GM19372 (cell line): Measurements from ENCODE around the gene FGFR3.

Source experiments
- ATAC-seq: cut with Tn5 transposase; IDR thresholded peaks from one replicate; pipeline ENCODE4 v1.9.1; 2021; ENCODE audit warnings: mild to moderate bottlenecking, low read depth, moderate library complexity; ENCODE audit not compliant: unreplicated experiment

FGFR3 gene

DNA sequence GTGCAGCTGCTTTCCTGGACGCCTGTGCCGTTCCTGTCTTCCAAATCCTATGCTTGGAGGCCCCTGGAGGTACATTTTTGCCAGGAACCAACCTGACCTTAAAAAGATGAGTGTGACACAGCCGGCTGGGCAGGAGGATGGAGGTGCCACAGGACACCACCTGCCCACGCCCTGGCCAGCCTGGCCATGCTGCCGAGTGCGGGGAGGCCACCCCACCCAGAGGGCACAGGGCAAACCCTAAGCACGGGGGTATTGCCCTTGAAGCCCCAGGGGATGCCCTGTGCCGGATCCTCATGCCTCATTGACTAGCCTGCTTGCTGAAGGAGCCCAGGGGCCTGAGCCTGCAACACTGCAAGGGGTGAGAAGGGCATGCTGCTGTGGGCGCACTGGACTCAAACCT is 20.1 kb downstream of the FGFR3 start:
- no peak for ATAC-seq

DNA sequence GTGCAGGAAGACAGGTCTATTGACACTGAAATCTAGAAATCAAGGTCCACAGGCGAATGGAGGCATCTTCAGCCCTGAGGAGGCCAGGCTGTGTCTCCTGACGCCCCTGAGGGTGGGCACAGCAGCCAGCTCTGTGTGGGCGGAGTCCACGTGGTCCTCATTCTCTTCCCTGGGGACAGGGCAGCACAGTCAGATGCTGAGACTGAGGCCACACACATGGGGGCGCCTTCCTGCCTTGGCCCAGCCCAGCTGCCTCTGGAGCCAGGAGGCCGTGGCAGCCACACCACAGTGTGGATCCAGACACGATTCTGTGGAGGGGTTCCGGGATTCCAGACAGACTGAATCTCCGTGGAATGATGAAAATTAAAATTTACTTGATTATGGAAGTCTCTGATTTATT is 20.8 kb downstream of the FGFR3 start:
- ATAC-seq: no peak

GRCh38 chr4:1814453-1814852 is 21.4 kb downstream of the FGFR3 start:
- ATAC-seq: no peak

GRCh38 chr4:1815096-1815996 is 22.3 kb downstream of the FGFR3 start:
- no peak for ATAC-seq

DNA sequence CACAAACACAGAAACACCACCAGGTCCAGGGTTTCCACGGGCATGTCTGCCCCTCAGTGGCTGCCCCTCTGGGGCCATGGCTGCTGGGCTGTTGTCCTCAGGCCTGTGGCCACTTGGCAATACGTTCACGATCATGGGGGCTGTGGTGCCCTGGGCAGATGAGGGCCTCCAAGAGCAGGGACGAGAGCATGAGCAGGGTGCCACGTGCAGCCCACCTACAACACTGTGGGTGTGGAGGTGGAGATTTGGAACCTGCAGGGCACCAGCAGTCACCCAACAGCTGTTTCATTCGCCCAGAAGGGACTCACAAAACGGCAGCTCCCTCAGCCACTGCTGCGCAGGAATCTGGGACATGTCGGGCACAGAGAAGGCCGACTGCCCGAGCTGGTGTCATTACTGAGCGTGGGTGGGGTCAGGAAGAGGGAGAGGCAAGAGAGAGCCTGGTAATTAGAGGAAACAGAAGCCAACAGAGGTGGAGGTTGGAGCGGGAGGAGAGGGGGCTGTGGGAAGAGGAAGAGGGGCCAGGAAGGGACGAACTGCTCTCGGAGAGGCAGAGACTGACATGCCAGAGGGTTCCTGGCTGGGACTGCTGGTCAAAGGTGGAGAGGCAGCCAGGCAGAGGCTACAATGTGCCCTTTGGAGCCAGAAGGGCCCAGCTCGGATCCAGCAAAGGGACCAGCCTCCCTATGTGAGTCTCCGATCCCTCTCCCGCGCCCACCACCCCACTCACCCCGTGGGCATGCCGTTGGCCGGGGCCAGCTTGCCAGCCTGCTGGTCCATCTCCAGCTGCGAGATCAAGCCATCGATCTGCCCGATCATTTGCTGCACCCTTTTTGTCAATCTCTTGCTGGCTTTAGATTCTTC is 23.1 kb downstream of the FGFR3 start:
- ATAC-seq: no peak

- no peak for ATAC-seq
Observed at GRCh38 chr4:1819284-1819683, 26.2 kb downstream of the FGFR3 start.

DNA sequence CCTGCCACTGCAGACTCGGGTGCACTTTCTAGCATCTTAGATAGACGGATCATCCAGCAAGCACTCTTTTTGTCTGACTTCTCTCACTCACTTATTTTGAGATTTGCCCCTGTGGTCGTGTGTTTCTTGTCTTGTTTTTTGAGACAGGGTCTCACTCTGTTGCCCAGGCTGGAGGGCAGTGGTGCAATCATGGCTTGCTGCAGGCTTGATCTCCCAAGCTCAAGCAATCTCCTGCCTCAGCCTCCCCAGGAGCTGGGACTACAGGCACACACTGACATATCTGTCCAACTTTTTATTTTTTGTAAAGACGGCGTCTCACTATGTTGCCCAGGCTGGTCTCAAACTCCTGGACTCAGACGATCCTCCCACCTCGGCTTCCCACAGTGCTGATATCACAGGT is 26.7 kb downstream of the FGFR3 start:
- no peak for ATAC-seq

- ATAC-seq: no peak
Observed at GRCh38 chr4:1821679-1822567, 28.8 kb downstream of the FGFR3 start.

GRCh38 chr4:1822568-1823544 is 29.8 kb downstream of the FGFR3 start:
- no peak for ATAC-seq

DNA sequence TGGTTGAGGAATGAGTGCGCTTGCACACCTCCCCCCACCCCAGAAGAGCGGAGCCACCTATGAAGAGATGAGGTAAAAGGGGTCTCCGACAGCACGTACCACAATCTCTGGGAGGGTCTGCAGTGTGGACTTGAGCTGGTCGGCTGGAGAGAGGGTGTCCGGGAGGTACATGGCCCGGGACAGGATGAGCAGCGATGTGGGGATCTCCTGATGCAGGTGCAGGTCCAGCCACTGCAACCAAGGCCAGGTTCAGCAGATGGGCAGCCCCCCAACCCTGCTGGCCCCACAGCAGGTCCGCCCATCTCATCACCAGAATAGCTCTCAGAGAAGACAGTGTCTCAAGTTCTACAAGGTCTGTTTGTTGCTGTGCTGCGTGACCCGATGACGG is 30.4 kb downstream of the FGFR3 start:
- ATAC-seq: no peak

- no peak for ATAC-seq
Observed at GRCh38 chr4:1824746-1825145, 31.7 kb downstream of the FGFR3 start.

DNA sequence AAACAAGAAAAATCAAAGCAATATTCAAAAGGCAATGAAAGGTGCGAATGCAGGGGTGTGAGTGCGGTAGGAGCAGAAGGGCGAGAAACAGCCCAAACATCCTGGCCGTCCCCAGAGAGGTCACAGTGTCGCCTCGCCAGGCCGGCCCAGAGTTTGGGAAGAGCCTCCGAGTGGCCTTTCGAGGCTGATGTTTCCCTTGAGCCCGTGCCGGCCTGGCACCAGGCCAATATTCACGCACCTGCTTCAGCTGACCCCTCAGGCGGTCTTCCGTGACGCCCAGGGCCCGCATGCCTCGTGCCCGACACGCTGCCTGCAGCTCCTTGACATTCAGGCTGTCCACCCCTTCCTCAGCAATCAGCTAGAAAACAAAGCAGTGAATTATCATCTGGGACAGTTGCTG is 32.2 kb downstream of the FGFR3 start:
- ATAC-seq: no peak

DNA sequence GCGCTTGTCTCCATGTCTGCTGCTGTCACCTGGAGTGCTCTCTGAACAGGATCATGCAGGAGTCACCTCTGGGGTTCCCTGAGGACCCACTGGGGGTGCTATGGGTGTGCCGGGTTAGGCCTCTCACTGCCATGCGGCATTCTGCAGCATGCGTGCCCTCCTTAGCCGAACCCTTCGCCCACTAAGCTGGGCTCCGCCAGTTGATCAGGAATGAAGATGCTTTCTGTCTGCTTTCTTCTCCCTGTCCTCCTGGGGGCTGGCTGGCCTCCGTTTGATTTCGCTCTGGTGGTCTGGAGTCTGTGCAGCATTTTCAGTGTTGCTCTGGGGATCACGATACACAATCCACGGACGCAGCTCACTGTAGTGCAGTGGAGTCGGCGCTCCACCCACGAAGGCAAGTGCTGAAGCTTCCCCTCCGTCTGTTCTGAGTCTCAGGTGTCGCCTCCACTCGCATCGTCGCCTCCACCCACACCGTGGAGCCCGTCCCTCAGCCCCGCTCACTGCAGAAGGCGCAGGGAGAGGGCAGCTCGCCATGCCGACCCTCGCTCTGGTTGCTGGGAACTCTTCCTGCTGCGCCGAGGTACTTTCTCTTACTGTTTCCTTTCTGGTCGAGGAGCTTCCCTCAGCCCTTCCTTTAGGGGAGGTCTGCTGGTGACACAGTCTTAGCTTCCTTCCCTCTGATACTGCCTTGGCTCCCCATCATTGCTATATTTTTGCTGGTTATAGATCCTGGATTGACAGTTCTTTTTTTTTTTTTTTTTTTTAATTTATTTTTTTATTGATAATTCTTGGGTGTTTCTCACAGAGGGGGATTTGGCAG is 33.6 kb downstream of the FGFR3 start:
- no peak for ATAC-seq

DNA sequence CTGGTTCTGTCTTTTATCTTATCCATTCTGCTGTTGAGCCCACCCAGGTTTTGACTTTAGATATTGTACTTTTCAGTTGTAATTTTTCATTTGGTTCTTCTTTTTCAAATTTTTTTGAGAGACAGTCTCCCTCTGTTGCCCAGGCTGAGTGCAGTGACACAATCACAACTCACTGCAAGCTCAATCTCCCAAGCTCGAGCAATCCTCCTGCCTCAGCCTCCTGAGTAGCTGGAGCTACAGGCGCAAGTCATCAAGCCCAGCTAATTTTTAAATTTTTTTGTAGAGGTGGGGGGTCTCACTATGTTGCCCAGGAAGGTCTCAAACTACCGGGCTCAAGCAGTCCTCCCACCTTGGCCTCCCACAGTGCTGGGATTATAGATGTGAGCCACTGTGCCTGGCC is 37.1 kb downstream of the FGFR3 start:
- no peak for ATAC-seq

DNA sequence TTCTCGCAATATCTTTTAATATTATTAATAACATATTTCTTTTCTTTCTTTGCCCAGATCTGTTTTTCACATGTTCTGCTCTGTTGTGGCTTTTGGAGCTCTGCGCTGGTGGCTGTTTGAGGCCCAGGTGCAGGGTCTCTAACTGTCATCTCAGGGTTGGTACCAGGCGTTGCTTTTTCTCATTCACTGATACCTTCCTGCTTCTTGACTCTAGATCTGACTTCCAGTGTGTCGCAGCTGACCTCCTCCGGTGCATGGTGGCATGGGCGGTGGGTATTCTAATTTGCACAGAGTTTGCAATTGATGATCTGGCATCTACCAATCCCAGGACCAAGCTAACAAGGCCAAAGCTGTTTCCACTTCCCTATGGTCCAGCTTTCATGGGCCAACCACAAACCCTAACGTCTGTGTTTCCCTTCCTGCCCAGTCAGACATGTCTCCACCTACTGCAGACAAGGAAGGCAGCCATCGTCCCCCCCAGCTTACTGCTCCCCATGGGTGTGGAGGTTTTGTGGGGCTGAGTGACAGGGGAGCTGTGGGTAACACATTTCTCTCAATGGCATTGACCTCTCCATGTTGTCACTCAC is 37.6 kb downstream of the FGFR3 start:
- ATAC-seq: no peak

GRCh38 chr4:1831331-1831730 is 38.2 kb downstream of the FGFR3 start:
- no peak for ATAC-seq

DNA sequence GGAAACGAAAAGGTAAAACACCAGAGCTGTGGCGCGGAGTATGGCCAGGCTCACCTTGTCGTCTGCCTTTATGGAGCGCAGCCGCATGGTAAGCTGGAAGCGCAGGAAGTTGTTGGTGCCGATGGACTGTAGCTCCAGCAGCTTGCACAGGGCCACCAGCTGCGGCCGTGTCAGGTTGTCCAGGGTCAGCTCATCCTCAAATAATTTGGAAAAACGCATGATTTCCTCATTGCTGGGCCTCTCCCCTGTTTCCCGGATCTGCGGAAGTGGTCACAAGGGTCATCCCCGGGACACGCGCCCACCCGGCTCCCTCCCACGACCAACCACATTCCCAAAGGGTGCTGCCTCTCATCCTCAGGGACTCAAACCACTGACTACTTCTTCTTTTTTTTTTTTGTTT is 39.6 kb downstream of the FGFR3 start:
- ATAC-seq: no peak

DNA sequence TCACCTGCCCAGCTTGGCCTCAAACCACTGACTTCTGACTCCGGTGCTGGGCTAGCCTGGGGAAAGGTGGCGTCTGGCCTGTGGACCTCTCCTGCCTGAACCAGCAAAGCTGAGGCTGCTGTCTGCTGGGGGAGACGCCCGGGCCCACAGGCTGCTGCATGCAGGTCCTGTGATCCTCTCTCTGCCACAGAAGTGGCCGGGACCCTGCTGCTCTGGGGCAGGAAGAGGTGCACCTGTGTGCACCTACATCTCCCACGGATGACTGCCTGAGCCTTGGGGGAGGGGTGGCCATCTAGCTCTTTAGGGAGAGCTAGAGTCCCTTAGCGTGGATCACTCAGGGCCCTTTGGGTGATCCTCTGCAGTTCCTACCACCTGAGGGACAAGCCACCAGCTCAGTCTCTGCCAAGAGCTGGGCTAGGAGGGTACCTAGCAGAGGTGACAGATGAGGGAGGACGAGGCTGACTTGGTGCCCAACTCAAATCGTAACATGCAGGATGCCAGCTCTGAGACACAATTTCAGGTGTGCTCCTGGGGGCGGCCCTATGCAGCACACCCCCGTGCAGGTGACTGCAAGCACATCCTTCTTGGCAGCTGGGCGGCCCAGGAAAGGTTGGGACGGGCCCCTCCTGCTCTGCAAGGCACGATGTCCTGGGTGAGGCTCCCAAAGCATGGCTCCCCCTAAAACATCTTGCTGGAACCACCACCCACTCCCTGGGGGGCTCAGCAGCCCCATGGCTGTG is 40.4 kb downstream of the FGFR3 start:
- ATAC-seq: no peak
